NCI-H524 (cell line): ENCODE measurements around the gene EEIG1.

Experiments
- DNase-seq, 2 experiments: peaks; one replicate each; lab custom pipeline; 2025; lab: John Stamatoyannopoulos, UW

EEIG1 gene

DNA sequence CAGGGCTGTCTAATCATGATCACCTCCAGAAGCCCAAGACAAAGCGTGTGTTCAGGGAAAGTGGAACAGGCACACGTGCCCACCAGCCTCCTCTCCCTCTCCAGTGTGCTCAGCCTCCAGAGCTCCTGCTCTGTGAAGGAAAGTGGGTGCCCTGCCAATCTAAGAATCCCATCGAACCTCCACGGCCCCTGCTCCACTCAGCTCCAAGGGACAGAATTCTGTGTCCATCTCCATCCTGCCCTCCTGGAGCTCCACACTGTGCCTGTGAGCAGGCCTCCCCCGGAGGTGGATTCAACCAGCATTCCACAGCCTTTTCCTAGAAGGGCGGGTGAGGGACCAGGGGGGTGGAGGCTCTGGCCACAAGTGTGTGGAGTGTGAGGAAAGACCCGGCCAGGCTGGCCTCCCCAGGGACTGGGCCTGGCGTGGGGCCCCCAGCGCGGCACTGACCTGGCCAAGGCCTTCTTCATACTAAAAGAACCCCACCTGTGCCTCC is 6.0 kb downstream of the EEIG1 start:
- no peak for DNase-seq

GRCh38 chr9:127974001-127974768 is 6.6 kb downstream of the EEIG1 start:
- DNase-seq = peak in 1 of 2 experiments; percentile 32

DNA sequence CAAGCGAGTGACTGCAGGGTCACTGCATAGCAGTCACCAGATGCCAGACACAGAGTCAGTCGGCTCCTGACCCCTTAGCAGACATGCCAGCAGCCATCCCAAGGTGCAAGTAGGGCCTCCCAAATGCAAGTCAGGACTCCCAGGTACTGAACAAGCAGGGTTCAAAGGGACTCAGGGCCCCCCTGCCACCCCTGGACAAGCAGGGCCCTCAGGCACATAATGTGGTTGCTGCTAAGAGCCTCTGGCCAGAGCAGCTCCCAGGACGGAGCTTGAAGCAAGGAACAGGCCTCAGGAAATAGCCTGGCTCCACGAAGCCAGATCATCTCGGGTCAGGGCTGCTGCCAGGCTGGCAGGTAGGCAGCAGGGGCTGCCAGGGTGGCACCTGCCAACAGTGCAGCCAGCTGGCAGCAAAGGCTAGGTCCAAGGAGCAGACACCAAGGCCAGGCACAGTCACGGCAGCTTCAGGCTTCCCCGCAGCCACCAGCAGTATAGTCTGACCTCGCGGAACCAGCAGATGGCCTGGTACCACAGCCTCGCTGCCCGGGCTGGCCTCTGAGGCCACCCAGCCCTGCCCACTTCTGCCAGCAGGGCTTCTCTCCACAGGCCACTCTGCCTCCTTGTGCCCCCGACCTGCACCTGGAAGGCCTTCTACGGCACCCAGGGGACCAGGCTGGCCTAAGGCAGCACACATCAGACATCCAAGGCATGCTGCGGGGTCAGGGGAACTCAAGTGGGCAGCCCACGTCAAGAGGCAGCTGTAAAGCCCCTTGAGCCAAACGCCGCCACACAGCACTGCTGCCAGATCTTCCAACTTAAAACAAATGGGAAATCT is 7.4 kb downstream of the EEIG1 start:
- peak in 1 of 2 experiments; percentile 46 for DNase-seq

GRCh38 chr9:127972236-127972871 is 8.4 kb downstream of the EEIG1 start:
- no peak for DNase-seq

DNA sequence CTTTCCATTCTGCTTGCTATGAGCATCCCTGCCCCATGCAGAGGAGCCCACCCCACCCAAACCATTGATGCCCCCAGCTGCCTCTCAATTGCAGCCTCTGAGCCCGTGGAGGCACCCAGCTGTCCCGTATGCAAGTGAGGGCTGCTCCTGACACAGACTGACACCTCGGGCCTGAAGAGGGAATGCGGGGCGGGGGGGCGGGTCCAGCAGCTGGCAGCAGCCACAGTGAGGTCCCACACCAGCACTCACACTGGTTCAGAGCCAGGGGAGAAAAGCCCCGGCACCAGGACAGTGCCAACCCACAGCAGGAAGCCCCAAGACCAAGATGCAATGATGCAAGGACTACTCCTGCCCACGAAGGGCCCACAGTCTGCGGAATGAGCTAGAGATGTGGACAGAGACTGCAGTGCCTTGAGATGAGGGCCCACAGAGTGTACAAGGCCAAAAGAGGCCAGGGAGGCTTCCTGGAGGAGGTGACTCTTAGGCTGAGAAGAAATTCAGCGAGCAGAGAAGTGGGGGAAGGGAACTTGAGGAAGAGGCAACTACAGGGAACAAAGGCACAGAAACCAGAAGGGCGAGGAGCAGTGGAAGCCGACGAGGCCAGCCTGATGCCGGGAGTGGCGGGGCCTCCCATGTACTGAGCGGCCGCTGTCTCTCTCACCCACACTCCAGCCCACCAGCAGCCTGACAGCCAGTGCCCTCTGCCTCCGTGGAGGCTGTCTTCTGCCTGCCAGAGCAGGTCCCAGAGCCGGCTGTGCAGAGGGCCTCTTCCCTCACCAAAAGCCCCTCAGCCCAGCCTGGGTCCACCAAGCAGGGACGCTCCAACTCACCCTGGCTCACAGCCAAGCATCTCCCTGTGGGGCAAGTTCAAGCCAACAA is 9.2 kb downstream of the EEIG1 start:
- peak; percentile 10 to 56 for DNase-seq

GRCh38 chr9:127970401-127971313 is 10.1 kb downstream of the EEIG1 start:
- DNase-seq = peak; percentile 28 to 51

- no peak for DNase-seq
These were observed 11.9 kb downstream of the EEIG1 start for GRCh38 chr9:127968700-127969383.

DNA sequence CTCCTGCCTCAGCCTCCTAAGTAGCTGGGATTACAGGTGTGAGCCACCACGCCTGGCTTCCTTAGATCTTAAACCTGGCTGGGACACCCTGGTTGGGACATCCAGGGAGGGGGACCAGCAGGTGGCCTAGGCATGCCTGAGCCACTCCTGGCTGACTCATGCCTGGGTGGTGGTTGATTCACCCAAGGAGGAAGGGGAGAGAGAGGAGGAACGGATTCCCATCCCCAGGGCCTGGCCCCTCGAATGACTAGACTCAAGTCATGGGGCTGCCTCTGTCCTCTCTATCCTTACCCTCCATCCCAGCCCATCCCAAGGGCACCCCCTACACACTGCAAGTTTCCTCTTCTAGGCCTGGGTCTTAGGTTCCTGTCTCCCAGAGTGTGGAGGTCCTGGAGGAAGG is 12.7 kb downstream of the EEIG1 start:
- DNase-seq = no peak

- DNase-seq = no peak
These were observed 13.5 kb downstream of the EEIG1 start for GRCh38 chr9:127967151-127967809.

DNA sequence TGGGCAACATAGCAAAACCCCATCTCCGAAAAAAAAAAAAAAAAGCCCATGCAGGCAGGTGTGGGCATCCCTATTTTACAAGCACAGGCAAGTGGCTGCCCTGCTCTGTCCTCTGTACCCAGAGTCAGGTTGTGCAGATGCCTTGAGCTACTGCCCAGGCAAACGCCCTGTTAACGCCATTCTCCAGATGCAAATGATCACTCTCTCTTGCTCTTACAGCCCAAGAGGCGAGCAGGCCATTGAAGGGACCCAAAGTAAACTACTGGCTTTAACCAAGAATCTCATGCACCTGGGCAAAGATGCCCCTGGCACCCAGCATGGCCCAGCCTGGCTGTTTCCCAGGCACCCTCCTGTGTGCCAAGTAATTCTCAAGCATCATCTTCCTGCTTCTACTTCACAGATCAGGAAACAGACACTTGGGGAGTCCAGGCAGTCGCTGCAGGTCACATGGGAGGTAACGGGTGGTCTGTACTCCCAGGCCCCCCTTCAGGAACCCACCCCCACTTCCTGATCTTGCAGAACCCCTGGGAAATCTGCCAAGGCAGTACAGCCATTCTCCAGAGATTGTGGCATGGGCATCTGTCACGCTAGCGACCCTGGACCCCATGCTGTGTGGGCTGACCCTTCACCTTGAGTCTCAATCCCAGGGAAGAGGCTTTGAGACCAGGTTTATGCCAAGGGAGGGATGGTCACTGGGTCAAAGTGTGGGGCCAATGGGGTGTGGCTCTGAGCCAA is 14.2 kb downstream of the EEIG1 start:
- DNase-seq = no peak

- DNase-seq = no peak
These were observed 14.8 kb downstream of the EEIG1 start for GRCh38 chr9:127965953-127966352.

DNA sequence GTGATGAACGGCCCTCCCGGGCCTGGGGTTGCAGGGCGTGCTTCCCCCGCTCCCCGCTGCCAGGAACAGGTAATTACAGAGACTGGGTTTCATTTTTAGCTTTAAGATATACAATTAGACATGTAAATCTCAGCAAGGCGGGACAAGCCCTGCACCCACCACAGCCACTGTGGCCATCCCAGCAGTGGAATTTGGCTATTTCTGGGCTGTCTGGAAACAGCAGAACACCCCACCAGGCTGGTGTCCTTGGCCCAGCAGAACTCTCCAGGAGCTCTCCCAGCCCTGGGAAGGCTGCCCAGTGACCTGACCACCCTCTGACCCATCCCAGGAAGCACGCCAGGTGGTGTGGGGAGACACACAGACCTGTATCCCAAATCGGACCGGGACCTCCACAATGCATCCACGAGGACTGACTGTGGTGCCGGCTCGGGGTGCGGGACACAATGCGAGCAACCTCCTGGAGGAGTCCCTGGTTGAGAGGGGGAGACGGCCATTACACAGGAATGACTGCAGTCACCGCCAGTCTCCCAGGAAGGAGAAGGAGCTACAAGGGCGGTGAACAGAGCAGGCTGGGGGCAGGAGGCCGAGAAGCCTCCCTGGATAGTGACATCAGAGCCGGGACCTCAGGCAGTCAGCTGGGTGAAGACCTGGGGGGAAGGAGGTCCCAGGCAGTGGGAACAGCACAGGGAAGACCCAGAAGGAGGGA is 17.3 kb downstream of the EEIG1 start:
- no peak for DNase-seq

DNA sequence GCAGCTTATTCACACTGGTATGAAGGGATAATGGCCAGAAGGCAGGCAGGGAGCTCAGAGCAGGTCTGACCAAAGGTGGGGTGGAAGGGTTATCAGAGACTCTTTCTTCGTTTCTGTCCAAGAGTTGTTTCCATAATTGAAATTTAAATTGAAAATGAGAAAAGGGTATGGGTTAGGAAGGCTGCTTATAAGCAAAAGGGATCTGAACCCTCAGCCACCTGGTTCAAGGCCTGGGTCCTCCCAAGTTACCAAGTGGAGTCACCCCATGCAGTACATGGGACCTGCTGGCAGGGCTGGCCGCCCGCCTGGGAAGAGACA is 17.8 kb downstream of the EEIG1 start:
- no peak for DNase-seq

DNA sequence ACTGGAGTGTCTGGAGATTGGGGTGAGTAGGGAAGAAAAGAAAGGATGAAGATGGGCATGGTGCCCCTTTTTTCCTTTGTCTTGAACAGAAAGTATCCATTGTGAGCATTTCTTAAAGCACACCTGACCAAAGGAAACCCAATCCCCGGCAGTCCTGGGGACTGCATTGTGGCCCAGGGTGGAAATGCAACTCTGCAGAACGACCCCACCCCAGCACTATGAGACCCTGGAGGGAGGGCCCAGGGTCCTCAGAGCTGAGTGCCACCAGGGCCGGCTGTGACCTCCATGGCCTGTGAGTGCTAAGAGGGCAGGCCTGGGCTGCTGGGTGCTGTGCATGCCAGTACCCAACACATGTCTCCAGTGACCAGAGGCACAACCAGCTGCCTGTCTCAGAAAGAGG is 18.5 kb downstream of the EEIG1 start:
- no peak for DNase-seq

DNA sequence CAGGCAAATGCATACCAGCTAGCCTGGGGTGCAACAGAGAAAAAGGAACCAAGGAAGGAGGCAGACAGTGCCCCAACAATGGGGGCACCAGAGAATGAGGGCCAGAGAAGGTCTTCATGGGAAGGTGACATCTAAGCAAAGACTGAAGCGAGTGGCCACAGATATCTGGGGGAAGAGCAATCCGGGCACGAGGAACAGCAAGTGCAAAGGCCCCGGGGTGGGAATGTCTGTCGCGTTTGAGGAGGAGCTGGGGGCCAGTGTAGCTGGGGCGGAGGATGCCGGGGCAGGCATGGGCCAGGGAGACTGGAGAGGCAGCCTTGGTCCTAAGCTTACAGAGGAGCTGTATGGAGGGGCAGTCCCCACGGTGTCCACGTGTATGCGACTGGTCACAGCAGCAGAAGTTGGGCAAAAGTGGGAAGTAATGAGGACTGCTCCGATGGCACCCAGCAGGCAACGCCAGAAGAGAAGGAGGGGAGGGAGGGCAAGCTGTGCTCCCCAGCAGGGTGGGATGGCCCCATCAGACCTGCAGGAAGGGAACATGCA is 19.1 kb downstream of the EEIG1 start:
- no peak for DNase-seq

DNA sequence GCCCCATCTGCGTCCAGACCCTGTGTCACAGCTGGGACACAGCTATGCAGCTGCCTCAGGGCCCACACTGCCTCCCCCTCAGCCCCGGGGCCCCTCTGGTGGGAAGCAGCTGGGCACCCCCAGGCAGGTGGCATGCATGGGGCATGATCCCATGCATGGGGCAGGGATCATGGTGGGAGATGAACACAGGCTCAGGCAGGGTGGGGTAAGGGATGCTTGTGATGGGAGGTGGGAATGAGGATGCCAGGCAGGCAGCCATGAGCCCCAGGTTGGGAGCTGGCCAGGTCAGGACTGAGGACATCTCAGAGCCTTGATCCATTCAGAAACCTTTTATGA is 19.7 kb downstream of the EEIG1 start:
- no peak for DNase-seq

DNA sequence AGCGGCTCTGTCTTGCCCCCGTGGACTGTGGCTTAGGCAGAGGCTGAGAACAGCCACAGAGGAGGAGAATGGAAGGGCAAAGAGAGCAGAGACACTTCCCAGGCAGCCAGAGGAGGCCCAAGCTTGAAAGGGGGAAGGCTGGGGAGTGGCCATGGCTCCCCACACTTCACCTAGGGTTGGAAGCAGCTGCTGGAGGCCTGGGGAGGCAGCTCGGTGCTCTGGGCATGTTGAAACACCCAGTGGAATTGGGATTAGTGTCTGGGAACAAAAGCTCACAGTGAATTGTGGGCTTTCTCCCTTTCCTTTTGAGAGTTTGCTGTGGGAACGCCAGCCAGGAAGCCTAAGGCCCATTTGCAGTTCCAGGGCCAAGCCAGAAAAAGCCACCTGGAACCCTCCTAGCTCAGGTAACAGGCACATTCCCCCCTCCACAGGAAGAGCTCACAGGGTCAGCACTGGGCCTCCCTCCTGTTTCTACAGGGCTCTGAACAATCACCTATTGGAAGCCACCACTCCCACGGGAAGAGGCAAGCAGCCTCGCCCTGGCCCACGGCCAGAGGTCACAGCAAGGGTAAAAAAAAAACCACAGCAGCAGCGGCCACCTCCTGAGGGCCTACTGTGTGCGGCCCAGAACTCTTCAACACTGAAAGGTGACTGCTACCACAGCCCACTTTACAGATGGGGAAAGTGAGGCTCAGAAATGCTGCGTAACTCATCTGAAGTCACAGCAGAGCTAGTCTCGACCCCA is 20.2 kb downstream of the EEIG1 start:
- no peak for DNase-seq
